NCI-H2081 (cell line): ENCODE results near the gene CHM.
A peak's percentile ranks its signal among the peaks of the same experiment; 100 is the strongest.

Experiments
- DNase-seq, 2 experiments: peaks; one replicate each; lab custom pipeline; 2025; lab: John Stamatoyannopoulos, UW

Gene CHM

DNA sequence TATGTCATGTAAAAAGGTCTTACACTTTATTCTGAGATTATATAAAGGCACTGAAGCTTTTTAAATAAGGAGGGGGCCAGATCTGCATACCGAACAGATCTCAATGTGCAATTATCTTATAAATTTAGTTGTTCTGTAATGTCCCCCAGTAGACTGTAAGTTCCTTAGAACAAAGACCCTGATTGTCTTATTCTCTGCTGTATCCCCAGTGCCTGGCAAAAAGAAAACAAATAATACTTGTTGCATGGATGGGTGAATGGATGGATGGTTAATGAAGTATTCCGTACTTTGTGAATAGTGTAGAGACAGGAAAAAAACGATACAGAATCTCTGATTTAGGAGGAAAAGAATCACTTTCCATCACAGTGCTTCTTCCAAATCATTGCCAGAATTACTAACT lies 141.5 kb downstream of the CHM start:
- DNase-seq: no peak

DNA sequence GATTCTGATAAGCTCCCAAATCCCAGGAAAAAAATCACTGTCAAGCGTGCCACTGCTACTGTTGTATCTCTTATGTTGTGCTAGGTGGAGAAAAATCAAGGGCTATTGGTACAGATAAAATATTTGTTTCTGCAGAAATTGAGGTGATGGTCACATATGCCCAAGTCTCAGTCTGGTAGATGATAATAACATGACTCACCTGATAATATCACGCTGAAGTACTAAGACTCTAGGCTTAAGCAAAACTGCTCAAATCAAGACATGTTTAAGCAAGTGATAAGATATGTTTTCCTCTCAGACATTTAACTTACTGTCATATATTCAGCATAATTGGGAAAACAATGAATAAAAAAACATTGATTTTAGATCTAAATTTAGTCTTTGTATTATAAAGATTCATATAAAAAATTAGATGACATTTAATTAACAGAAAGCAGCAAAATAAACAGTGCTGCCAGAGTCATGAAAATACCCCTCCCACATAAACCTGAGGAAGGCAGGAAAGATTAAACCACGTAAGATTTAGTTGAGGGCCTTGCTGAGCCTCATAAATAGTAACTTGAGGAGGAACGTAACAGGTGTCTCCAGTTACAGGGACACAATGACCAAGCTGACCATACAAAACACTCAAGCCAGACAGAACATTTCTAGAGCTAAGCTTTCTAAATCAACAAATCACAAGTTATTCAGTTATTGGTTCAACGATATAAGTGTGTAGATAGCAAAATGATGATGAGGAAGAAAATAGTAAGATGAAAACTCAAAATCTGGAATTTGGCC lies 143.5 kb downstream of the CHM start:
- DNase-seq: no peak

DNA sequence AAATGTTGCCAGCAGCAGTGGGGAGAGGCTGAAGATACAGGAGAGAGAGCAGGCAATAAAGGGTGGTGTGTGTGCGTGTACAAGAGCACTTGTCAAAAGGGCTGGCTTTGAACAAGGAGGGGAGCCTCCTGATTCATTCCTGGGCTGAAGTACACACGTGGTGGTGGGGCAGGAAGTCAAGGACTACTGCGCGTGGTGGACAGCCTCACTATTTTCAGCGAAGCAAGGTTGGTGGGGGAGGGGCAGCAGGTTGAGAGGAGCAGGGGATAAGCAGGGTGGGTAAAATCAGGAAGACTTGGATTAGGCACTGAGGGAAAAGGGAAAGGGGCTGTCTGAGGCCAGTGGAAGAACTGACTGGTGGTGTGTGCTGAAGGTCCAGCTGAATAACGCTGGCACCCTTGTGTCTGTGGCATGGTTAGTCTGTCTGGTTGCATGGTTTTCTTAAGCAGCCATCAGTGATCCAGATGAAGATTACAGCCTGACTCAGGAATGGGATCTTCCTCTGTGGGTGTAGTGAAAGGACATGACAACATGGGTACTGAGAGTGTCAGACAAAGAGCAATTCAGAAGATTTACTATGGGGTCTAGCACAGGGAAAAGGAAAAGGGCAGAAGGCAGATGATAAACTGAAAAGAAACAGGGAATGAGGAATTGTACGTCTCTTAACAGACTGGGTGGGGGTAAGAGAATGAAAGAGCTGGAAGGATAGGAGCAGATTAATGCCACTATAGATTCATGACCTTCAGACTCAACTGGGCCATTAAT lies 149.8 kb downstream of the CHM start:
- DNase-seq: no peak

DNA sequence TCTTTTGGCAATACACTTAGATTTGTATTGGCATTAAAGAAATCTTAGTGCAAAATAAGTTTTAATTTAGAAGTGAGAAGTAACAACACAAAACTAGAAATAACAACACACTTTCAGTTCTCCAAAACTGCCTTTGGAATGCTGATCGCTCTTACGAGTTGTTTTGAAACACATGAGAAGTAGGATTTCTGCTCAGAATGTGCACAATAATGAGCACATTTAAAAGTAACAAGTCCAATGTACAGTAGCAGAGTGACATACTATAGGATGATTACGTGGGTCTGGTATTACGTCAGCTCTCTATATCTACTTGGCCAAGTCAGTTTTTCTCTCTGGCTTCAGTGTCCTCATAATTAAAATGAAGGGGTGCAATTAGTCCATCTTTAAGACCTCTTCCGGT lies 164.8 kb downstream of the CHM start:
- no peak for DNase-seq

DNA sequence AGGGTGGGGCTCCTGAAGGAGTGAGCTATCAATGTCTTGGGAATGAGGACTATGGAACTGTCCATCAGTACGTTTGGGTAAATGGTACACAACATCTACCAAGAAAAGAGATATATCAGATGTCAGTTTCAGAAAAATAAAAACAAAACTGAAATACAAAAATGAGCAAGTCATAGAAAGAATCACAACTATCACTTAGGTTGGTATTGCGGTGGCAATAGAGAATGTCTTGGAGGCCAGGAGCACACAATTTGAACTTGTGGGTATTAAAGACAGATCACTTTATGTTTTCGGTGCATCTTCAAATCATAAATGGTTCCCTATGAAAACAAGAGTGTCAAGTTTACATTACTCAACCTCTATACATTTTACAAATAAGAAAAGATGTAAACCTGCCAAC lies 176.8 kb downstream of the CHM start:
- no peak for DNase-seq

DNA sequence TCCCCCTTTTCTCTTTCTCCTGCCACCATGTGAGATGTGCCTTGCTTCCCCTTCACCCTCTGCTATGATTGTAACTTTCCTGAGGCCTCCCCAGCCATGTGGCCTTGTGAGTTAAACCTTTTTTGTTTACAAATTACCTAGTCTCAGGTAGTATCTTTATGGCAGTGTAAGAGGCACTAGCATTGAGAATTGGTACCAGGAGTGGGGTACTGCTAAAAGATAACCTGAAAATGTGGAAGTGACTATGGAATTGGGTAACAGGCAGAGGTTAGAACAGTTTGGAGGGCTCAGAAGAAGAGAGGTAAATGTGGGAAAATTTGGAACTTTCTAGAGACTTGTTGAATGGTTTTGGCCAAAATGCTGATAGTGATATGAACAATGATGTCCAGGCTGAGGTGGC lies 182.0 kb downstream of the CHM start:
- DNase-seq: no peak

DNA sequence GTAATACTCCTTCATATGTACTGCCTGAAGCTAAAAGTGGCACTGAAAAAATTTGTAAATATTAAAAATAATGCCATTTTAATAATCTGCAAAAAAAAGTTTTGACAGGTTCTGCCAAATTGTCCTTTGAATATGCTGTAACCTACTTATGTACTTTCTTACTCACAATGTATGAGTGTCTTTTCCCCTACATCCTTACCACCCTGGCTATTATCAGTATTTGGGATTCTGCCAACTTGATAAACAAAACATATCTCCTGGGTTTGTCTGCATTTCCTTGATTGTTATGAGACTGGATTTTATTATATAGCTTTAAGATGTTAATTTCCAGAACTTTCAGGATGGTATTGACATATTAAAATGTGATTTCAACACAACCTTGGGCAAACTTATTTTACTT lies 187.9 kb downstream of the CHM start:
- DNase-seq: peak in 1 of 2 experiments; percentile 32

DNA sequence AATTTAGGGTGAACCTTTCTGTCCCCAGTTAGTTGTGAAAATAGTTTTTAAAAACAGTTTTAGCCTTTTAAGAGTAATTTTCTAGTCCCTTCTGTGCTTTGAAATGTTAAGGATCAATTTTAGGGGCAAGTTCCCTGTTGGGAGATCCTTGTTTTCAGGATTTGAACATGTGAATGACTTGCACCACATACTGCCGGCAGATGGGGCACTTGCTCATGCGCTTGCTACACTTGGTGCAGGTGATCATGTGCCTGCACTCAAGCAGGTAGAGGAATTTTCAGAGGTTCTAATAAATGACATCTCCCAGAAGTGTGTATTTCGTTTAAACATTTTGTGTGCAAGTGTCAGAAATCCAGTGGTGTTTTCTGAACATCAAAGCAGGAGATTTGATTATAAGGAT lies 195.9 kb downstream of the CHM start:
- DNase-seq: no peak

DNA sequence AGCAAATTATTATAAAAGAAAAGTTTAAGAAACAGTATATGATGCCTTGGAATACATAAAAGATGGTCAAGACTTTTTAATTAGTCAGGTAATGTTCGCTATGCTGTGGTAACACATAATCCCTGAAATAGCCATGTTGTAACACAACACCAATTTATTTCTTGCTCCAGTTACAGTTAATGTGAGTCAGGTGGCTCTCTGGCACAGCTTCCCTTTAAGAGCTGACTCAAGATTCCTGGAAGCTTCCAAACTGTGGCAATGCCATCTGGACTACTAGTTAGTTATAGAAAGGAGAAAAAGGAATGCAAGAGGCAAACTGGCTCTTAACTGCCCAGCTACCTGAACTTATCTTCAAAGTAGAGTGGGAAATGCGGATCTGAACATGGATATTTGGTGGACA lies 210.5 kb downstream of the CHM start:
- DNase-seq: no peak

DNA sequence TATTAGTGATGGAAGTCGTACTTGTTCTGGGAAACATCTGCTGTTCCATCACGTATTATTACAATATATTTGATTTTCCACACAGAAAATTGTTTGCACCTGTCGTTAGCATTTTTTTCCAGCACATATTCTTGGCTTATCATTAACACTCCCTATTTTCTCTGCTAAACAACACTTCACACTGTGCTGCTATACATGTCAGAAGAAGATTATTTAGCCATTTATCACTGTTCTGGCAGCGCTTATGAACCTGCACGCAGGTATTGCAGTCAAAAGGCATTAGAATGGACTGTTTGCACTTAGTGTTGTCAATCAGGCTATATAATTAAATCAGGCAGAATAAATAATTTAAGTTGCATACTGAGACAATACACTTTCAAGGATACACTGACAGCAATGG lies 218.6 kb downstream of the CHM start:
- peak; percentile 91 to 100 for DNase-seq

DNA sequence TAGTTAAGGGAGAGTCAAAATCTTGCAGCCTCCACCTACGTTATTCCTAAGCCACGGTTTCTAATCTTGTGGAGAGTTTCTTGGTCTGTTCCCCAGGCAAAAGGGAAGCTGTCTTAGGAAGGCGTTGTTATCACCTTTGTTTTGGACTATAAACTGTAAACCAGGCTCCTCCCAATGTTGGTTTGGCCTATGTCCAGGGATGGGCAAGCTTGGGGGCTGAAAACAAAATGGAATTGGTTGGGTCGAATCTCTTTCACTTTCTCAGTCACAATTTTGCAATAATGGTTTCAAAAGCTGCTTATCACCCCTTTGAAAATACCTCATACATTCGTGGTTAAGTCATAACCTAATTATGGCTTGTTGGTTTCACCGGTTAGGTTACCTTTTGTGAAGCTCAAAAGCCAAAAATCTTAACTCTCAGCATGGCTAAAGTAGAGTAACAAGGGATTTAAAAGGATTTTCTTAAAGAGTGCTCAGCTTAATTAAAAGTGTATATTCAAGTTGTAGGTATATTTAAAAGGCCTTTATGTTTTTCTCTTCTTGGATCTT lies 232.1 kb downstream of the CHM start:
- no peak for DNase-seq
